GM12878 (cell line): ENCODE measurements around the gene EFCAB9. TPM values are rescaled to one million over a fixed set of nuclear protein-coding genes. Genes with fewer than 3 reads are reported as not detected.

Experiments used
- ASH2L ChIP-seq: fragments of 300-600, 200-600 bp; sonication (generic); IDR thresholded peaks from 2 replicates; pipeline ENCODE4 v1.6.1; 2017; ENCODE audit warnings: low read depth, mild to moderate bottlenecking, borderline replicate concordance
- ATF7 ChIP-seq: fragments of 450-650 bp; IDR thresholded peaks from 2 replicates; pipeline ENCODE4 v1.6.1; 2016; ENCODE audit warnings: low read depth, mild to moderate bottlenecking
- BMI1 ChIP-seq: fragments of 450-650 bp; IDR thresholded peaks from 2 replicates; pipeline ENCODE4 v1.6.1; 2016; ENCODE audit warnings: mild to moderate bottlenecking, moderate library complexity, borderline replicate concordance
- EP300 ChIP-seq, 2 experiments: fragments of 150-350 bp in 1 of 2; IDR thresholded peaks; 2 replicates each; pipeline ENCODE4 v1.6.1; 2011 to 2012; ENCODE audit warnings: low read depth in 2 of 2, low read length in 2 of 2, borderline replicate concordance in 1 of 2, improper control_type of control experiment in 1 of 2, inconsistent platforms in 1 of 2; ENCODE audit not compliant: control insufficient read depth in 1 of 2
- ESRRA ChIP-seq: IDR thresholded peaks from 2 replicates; pipeline ENCODE4 v1.6.1; 2012; ENCODE audit warnings: mild to moderate bottlenecking, low read length, improper control_type of control experiment
- FOXM1 ChIP-seq: IDR thresholded peaks from 2 replicates; pipeline ENCODE4 v1.6.1; 2012; ENCODE audit warnings: low read depth, mild to moderate bottlenecking, inconsistent platforms, low read length, moderate library complexity
- GABPA ChIP-seq: IDR thresholded peaks from 2 replicates; pipeline ENCODE4 v1.6.1; 2014; ENCODE audit warnings: antibody characterized with exemption, low read depth, mild to moderate bottlenecking, inconsistent platforms
- HDAC2 ChIP-seq: fragments of 200-600 bp; sonication (generic); IDR thresholded peaks from 2 replicates; pipeline ENCODE4 v1.6.1; 2017
- HDGF ChIP-seq: fragments of 450-650 bp; IDR thresholded peaks from 2 replicates; pipeline ENCODE4 v1.6.1; 2016; ENCODE audit warnings: antibody characterized with exemption
- JUNB ChIP-seq: IDR thresholded peaks from 2 replicates; pipeline ENCODE4 v1.6.1; 2016; ENCODE audit warnings: antibody characterized with exemption, mild to moderate bottlenecking
- KLF5 ChIP-seq: fragments of 450-650 bp; IDR thresholded peaks from 2 replicates; pipeline ENCODE4 v1.6.1; 2014; ENCODE audit warnings: mild to moderate bottlenecking; ENCODE audit not compliant: partially characterized antibody
- MXI1 ChIP-seq: fragments of 150-350 bp; IDR thresholded peaks from 2 replicates; pipeline ENCODE4 v1.6.1; 2011; ENCODE audit warnings: low read depth, mild to moderate bottlenecking, inconsistent platforms, low read length, improper control_type of control experiment
- MYC ChIP-seq: IDR thresholded peaks from 2 replicates; pipeline ENCODE4 v1.6.1; 2011; ENCODE audit warnings: mild to moderate bottlenecking, low read length, moderate library complexity, inconsistent platforms; ENCODE audit not compliant: insufficient read depth, insufficient replicate concordance, insufficient read length, severe bottlenecking
- NRF1 ChIP-seq: conservative IDR thresholded peaks from 2 replicates; pipeline ENCODE4 v1.6.1; 2011; ENCODE audit warnings: mild to moderate bottlenecking, low read depth, low read length, improper control_type of control experiment
- POU2F2 ChIP-seq: IDR thresholded peaks from 3 replicates; pipeline ENCODE4 v1.6.1; 2011; ENCODE audit warnings: low read depth, mild to moderate bottlenecking, low read length, borderline replicate concordance
- RB1 ChIP-seq: fragments of 450-650 bp; formaldehyde crosslinking; IDR thresholded peaks from 2 replicates; pipeline ENCODE4 v1.6.1; 2017; ENCODE audit warnings: mild to moderate bottlenecking, borderline replicate concordance
- RFX5 ChIP-seq: IDR thresholded peaks from 2 replicates; pipeline ENCODE4 v1.6.1; 2011; ENCODE audit warnings: low read depth, low read length, improper control_type of control experiment
- RUNX3 ChIP-seq: IDR thresholded peaks from 2 replicates; pipeline ENCODE4 v1.6.1; 2012; ENCODE audit warnings: low read length, inconsistent platforms
- SMAD1 ChIP-seq: fragments of 450-650 bp; IDR thresholded peaks from 2 replicates; pipeline ENCODE4 v1.6.1; 2018; ENCODE audit warnings: mild to moderate bottlenecking, low read depth; ENCODE audit not compliant: partially characterized antibody
- SUPT20H ChIP-seq: IDR thresholded peaks from 2 replicates; pipeline ENCODE4 v1.6.1; 2011; ENCODE audit warnings: low read depth, mild to moderate bottlenecking, low read length, moderate library complexity, borderline replicate concordance; ENCODE audit not compliant: control insufficient read depth
- TCF3 ChIP-seq: IDR thresholded peaks from 2 replicates; pipeline ENCODE4 v1.6.1; 2012; ENCODE audit warnings: low read depth, mild to moderate bottlenecking, low read length, borderline replicate concordance; ENCODE audit not compliant: insufficient read depth
- TCF7 ChIP-seq: IDR thresholded peaks from 2 replicates; pipeline ENCODE4 v1.6.1; 2014; ENCODE audit warnings: antibody characterized with exemption, borderline replicate concordance
- WRNIP1 ChIP-seq: IDR thresholded peaks from 2 replicates; pipeline ENCODE4 v1.6.1; 2011; ENCODE audit warnings: low read depth, low read length, improper control_type of control experiment, borderline replicate concordance
- ZNF274 ChIP-seq: IDR thresholded peaks from one replicate; pipeline ENCODE4 v1.8.0; 2011; ENCODE audit not compliant: insufficient read length, insufficient read depth
- ZNF622 ChIP-seq: fragments of 450-650 bp; IDR thresholded peaks from 2 replicates; pipeline ENCODE4 v1.6.1; 2017; ENCODE audit warnings: mild to moderate bottlenecking, inconsistent platforms
- ZZZ3 ChIP-seq: IDR thresholded peaks from 2 replicates; pipeline ENCODE4 v1.6.1; 2011; ENCODE audit warnings: low read depth; ENCODE audit not compliant: control insufficient read depth, insufficient read length
- polyA plus RNA-seq, 11 experiments: library from polyadenylated mRNA; depleted of rRNA in 4 of 11; unstranded in 6 of 11; stranded (reverse) in 5 of 11; fragments of >200 nt; fragmentation: Nextera tagmentation in 4 of 11; fragmentation: Illumina TruSeq in 1 of 11; extraction: Ambion mirVana in 4 of 11; extraction: Trizol in 1 of 11; gene quantifications; 1 replicate in 1 of 11; 2 replicates in 10 of 11; pipeline versions ENCODE4 v1.2.1 to v1.2.3, GENCODE V29; 2011 to 2016; ENCODE audit warnings: inconsistent platforms in 2 of 11, missing spikeins in 2 of 11, low read depth in 1 of 11
- total RNA-seq, 4 experiments: library from RNA; depleted of rRNA in 3 of 4; stranded (reverse); fragments of >200 nt in 3 of 4; fragmentation: Illumina TruSeq in 1 of 4; extraction: Trizol in 1 of 4; gene quantifications; 2 replicates each; pipeline versions ENCODE4 v1.2.1 to v1.2.3, GENCODE V29; 2013 to 2021
- TF ChIP-seq, protein P1 (sequence below): fragments of 450-650 bp; IDR thresholded peaks from 2 replicates; pipeline ENCODE4 v1.6.1; 2016; ENCODE audit warnings: mild to moderate bottlenecking, moderate library complexity, borderline replicate concordance
- TF ChIP-seq, protein P2 (sequence below): IDR thresholded peaks from 2 replicates; pipeline ENCODE4 v1.6.1; 2011; ENCODE audit warnings: borderline replicate concordance, low read depth, mild to moderate bottlenecking, moderate library complexity, low read length; ENCODE audit not compliant: insufficient read depth, poor library complexity, severe bottlenecking

Gene EFCAB9
- total and polyA plus RNA-seq, 10 of the 15 experiments (the other 5 are each of a cell fraction or from before 2014, with no cell fraction given): 0.73 TPM; not detected in 9

DNA sequence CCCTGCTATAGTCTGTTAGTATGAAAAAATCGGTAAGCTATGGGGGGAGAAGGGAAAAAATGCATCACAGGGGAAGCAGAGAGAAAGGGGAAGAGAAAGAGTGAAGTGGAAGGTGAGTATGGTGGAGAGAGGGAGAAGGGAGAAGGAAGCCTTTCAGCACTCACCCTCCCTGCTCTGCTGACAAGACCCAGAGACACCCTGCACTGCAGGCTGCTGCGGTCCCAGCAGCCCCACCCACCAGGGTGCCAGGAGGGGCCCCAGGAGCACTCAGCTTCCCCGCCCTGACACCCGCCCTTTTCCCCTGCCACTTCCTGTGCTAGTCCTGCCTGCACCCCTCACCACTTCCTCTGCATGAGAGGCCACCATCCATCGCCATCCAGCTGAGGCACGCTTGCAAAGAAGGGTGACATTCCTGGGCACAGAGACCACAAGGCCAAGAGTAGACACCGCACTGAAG is 18.7 kb upstream of the EFCAB9 start (continued):
- TF ChIP-seq KLF5: no peak
- peak; percentile 72 for TF ChIP-seq SMAD1
- TF ChIP-seq FOXM1: no peak
- peak; percentile 55; the same call in 1 of the 3 replicates for TF ChIP-seq POU2F2
- no peak for TF ChIP-seq ZNF622
- TF ChIP-seq RFX5: no peak
- TF ChIP-seq WRNIP1: 0 out of 2 replicates have a peak, but pooled peaks have one; percentile 56
- no peak for TF ChIP-seq MXI1
- TF ChIP-seq, protein P1, sequence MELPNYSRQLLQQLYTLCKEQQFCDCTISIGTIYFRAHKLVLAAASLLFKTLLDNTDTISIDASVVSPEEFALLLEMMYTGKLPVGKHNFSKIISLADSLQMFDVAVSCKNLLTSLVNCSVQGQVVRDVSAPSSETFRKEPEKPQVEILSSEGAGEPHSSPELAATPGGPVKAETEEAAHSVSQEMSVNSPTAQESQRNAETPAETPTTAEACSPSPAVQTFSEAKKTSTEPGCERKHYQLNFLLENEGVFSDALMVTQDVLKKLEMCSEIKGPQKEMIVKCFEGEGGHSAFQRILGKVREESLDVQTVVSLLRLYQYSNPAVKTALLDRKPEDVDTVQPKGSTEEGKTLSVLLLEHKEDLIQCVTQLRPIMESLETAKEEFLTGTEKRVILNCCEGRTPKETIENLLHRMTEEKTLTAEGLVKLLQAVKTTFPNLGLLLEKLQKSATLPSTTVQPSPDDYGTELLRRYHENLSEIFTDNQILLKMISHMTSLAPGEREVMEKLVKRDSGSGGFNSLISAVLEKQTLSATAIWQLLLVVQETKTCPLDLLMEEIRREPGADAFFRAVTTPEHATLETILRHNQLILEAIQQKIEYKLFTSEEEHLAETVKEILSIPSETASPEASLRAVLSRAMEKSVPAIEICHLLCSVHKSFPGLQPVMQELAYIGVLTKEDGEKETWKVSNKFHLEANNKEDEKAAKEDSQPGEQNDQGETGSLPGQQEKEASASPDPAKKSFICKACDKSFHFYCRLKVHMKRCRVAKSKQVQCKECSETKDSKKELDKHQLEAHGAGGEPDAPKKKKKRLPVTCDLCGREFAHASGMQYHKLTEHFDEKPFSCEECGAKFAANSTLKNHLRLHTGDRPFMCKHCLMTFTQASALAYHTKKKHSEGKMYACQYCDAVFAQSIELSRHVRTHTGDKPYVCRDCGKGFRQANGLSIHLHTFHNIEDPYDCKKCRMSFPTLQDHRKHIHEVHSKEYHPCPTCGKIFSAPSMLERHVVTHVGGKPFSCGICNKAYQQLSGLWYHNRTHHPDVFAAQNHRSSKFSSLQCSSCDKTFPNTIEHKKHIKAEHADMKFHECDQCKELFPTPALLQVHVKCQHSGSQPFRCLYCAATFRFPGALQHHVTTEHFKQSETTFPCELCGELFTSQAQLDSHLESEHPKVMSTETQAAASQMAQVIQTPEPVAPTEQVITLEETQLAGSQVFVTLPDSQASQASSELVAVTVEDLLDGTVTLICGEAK: peak; percentile 72; the same call in 1 of the 2 replicates
- no peak for TF ChIP-seq TCF3
- no peak for TF ChIP-seq SUPT20H
- no peak for TF ChIP-seq JUNB
- TF ChIP-seq ZZZ3: no peak
- peak; percentile 76 for TF ChIP-seq RUNX3
- no peak for TF ChIP-seq HDAC2
- no peak for TF ChIP-seq EP300 (IDR thresholded peaks at IDR 0.05; ENCODE audit: borderline replicate concordance in 1 of 2, control insufficient read depth in 1 of 2, low read depth in 2 of 2, low read length in 2 of 2)
- TF ChIP-seq HDGF: peak; percentile 73
- TF ChIP-seq NRF1: no peak
- TF ChIP-seq ATF7: peak; percentile 31; the same call in 1 of the 2 replicates
- peak; percentile 73; the same call in 1 of the 2 replicates for TF ChIP-seq GABPA
- no peak for TF ChIP-seq RB1
- TF ChIP-seq BMI1: no peak
- TF ChIP-seq MYC: no peak
- TF ChIP-seq ASH2L: no peak
- TF ChIP-seq, protein P2, sequence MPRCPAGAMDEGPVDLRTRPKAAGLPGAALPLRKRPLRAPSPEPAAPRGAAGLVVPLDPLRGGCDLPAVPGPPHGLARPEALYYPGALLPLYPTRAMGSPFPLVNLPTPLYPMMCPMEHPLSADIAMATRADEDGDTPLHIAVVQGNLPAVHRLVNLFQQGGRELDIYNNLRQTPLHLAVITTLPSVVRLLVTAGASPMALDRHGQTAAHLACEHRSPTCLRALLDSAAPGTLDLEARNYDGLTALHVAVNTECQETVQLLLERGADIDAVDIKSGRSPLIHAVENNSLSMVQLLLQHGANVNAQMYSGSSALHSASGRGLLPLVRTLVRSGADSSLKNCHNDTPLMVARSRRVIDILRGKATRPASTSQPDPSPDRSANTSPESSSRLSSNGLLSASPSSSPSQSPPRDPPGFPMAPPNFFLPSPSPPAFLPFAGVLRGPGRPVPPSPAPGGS: no peak
- no peak for TF ChIP-seq TCF7
- TF ChIP-seq ZNF274: no peak
- TF ChIP-seq ESRRA: no peak
